T-cell (primary cell): ENCODE data around the gene MED7. TPM values are rescaled to one million over a fixed set of nuclear protein-coding genes. Genes with fewer than 3 reads are reported as not detected.

Source experiments
- ATAC-seq, 4 experiments: fragments of 200-7000 bp in 3 of 4; fragments of 150-1000 bp in 1 of 4; cut with Tn5 transposase; replicated peaks in 1 of 4; 1 replicate in 3 of 4; 2 replicates in 1 of 4; pipeline ENCODE4 v1.10.0; 2021; ENCODE audit warnings: moderate library complexity in 3 of 4, mild to moderate bottlenecking in 2 of 4, moderate number of reproducible peaks in 1 of 4
- CTCF ChIA-PET, 2 donors: fragments of 300-600 bp; sonication (Branson Sonifier 250); formaldehyde crosslinking; loops; one replicate each; lab custom pipeline; 2022; ENCODE audit warnings: antibody characterized with exemption in 2 of 2; lab: Charles Lee
- POLR2A ChIA-PET, 2 donors: fragments of 300-600 bp; sonication (Branson Sonifier 250); formaldehyde crosslinking; loops; one replicate each; lab custom pipeline; 2022; ENCODE audit warnings: antibody characterized with exemption in 2 of 2; lab: Charles Lee
- DNase-seq, 35 experiments: peaks; one replicate each; pipeline versions ENCODE4 v3.0.0 to v3.0.0-alpha.2; 2013 to 2023
- H3K27ac ChIP-seq: one replicate; pipeline ENCODE4 v1.5.1; 2013; ENCODE audit warnings: low read length
- H3K27me3 ChIP-seq, 2 experiments: replicated peaks in 1 of 2; 1 replicate in 1 of 2; 2 replicates in 1 of 2; pipeline versions ENCODE4 v1.6.1 to v1.7.0; 2013; ENCODE audit warnings: low read length in 1 of 2, mixed read lengths in 1 of 2; ENCODE audit not compliant: control insufficient read depth in 2 of 2, insufficient read depth in 2 of 2; ENCODE audit errors: extremely low read depth in 1 of 2
- H3K36me3 ChIP-seq, 2 donors: 1 replicate in 1 of 2; 2 replicates in 1 of 2; pipeline versions ENCODE4 v1.6.1 to v1.7.0; 2013; ENCODE audit warnings: low read length in 1 of 2; ENCODE audit not compliant: control insufficient read depth in 2 of 2, insufficient read depth in 1 of 2; ENCODE audit errors: extremely low read depth in 1 of 2
- H3K4me1 ChIP-seq, 2 experiments: 1 replicate in 1 of 2; 2 replicates in 1 of 2; pipeline versions ENCODE4 v1.6.1 to v1.7.0; 2013; ENCODE audit warnings: low read length in 2 of 2, mixed read lengths in 1 of 2; ENCODE audit not compliant: insufficient read depth in 2 of 2, control insufficient read depth in 1 of 2; ENCODE audit errors: extremely low read depth in 1 of 2
- H3K4me3 ChIP-seq, 2 donors: 1 replicate in 1 of 2; 2 replicates in 1 of 2; pipeline versions ENCODE4 v1.5.1 to v1.7.0; 2013; ENCODE audit warnings: mild to moderate bottlenecking in 2 of 2, low read length in 1 of 2, moderate library complexity in 1 of 2; ENCODE audit not compliant: control insufficient read depth in 1 of 2; ENCODE audit errors: extremely low read depth in 1 of 2
- H3K9me3 ChIP-seq: 2 replicates; pipeline ENCODE4 v1.7.0; 2013
- H3K27ac Mint-ChIP-seq, 2 donors: one replicate each; pipeline ENCODE4 v1.8.0; 2020 to 2021; ENCODE audit warnings: mild to moderate bottlenecking in 2 of 2, mixed read lengths in 2 of 2
- H3K27me3 Mint-ChIP-seq, 2 donors: one replicate each; pipeline ENCODE4 v1.8.0; 2021 to 2022; ENCODE audit warnings: mixed read lengths in 2 of 2
- H3K36me3 Mint-ChIP-seq: one replicate; pipeline ENCODE4 v1.8.0; 2021; ENCODE audit warnings: mixed read lengths
- H3K4me1 Mint-ChIP-seq, 3 donors: one replicate each; pipeline ENCODE4 v1.8.0; 2020 to 2022; ENCODE audit warnings: mixed read lengths in 3 of 3, mild to moderate bottlenecking in 1 of 3
- H3K4me3 Mint-ChIP-seq, 3 donors: one replicate each; pipeline ENCODE4 v1.8.0; 2020 to 2022; ENCODE audit warnings: mild to moderate bottlenecking in 3 of 3, mixed read lengths in 3 of 3, moderate library complexity in 3 of 3
- H3K9me3 Mint-ChIP-seq, 3 donors: one replicate each; pipeline ENCODE4 v1.8.0; 2020 to 2022; ENCODE audit warnings: mixed read lengths in 3 of 3
- WGBS: methylation state at CpG from one replicate; pipeline ENCODE4 v1.1.5; 2013; ENCODE audit warnings: missing lambda C conversion rate; ENCODE audit not compliant: insufficient coverage; 5-methylcytosine and 5-hydroxymethylcytosine counted together
- total RNA-seq, 35 experiments: library from RNA in 6 of 35; stranded (reverse) in 6 of 35; fragments of 120-200 nt in 1 of 35; gene quantifications; one replicate each; pipeline versions ENCODE4 v1.2.1 to v1.2.4 and lab custom pipeline; 2013 to 2026

Gene MED7
- total RNA-seq, 5 donors from 2014 or later (not counting 1 experiment from before 2014, with no cell fraction given), result 5.7 to 14.9 (median 13.1) TPM

DNA sequence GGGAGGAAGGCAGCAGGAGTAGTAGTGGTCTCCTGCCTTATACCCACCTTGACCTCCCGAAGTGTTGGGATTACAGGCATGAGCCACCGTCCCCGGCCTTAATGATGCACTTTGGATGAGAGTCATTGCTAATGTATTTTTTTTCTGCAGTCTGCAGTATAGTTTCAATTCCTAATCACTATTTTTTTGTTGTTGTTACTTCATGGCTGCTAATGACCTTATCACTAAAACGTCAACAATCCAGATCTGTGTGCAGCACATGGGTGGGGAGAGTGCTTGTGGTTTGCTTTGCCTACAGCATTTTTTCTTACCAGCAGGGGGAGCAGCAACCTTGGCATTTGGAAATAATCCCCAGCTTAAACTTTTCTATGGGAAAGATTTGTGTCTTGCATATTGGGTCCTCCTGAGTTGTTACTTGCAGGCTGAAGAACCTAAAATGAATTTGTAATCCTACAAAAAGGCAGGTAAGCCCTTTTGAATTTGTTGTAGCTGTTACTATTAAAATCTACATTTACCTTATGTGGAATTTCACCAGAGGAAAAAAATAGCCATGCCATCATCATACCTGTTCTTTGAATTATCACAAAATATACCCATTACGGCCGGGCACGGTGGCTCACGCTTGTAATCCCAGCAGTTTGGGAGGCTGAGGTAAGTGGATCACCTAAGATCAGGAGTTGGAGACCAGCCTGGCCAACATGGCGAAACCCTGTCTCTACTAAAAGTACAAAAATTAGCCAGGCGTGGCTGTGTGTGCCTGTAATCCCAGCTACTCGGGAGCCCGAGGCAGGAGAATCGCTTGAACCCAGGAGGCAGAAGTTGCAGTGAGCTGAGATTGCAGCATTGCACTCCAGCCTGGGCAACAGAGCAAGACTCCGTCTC is 6.3 kb upstream of the MED7 start:
- Histone ChIP-seq H3K27ac (no peak overlapping the region), H3K9me3 (no peaks in the 10 kb centered on the region), H3K4me1 (peaks cover 12 to 25% of the 10 kb centered on the region in 2 experiments), H3K27me3 (no peaks in the 10 kb centered on the region), H3K36me3 (no peaks in the 10 kb centered on the region), H3K4me3 (no peak overlapping the region)
- WGBS, result 93% methylated on average over 4 of the region's 14 CpGs
- ChIA-PET CTCF (interaction anchor here (0.6 to 3.4 kb wide), 36 partner anchors 8 to 180 kb away, joined by 3 to 29 read pairs (median 4); partner anchors contain the start of genes GARIN3 (in 1 of the 2) and ITK (in 1 of the 2)), POLR2A (interaction anchor here (0.6 to 1.5 kb wide), 3 partner anchors 19 to 34 kb away, joined by 3 to 5 read pairs (median 4); partner anchors contain the start of gene ITK (in 1 of the 2))
- H3K27ac Mint-ChIP-seq, result peak overlapping the region; percentile 81 to 90
- peak; percentile 70 to 85 (median 78) for ATAC-seq
- no peaks in the 10 kb centered on the region for H3K36me3 Mint-ChIP-seq
- H3K4me3 Mint-ChIP-seq, result peak overlapping the region in 1 of 3 donors; percentile 29
- no peaks in the 10 kb centered on the region for H3K27me3 Mint-ChIP-seq
- H3K4me1 Mint-ChIP-seq, result peaks cover 41 to 47% (median 46%) of the 10 kb centered on the region in 3 donors
- H3K9me3 Mint-ChIP-seq, result no peaks in the 10 kb centered on the region
- peak; percentile 52 to 93 (median 76) for DNase-seq

DNA sequence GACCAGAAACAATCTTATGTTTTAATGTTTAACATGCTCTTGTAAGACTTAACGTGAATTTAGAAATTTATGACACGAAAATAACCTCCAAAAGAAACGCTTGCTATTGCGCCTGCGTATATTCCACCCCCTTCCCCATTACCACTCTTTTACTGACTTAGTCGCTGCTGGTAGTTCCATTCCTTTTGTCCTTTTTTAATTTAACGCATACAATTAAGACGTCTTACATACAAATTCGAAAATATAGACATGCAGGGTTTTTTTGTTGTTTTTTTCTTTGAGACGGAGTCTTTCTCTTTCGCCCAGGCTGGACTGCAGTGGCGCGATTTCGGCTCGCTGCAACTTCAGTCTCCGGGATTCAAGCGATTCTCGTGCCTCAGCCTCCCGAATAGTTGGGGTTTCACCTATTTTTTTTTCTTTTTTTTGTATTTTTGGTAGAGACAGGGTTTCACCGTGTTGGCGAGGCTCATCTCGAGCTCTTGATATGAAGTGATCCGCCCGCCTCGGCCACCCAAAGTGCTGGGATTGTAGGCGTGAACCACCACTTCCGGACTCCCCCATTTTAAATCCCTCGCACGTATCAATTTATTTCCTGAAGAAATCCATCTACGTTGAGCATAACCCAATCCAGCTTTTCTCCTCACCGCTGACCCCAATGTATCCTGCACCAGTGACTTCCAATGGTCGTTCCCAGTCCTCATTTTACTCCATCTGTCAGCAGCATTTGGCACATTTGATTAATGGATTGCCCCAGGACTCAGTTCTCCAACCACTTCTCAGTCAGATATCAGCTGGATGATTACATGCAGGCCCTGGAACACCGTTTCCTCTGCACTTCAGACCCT is 684 bp upstream of the MED7 start:
- POLR2A ChIA-PET, result interaction anchor here (0.6 to 2.2 kb wide), 24 partner anchors 8 to 709 kb away, joined by 3 to 11 read pairs (median 4); partner anchors contain the start of gene ITK (in 1 of the 2)
- Mint-ChIP-seq H3K27ac (peak overlapping the region; percentile 99), H3K27me3 (no peaks in the 10 kb centered on the region), H3K4me3 (peak overlapping the region; percentile 84 to 97 (median 95)), H3K36me3 (peaks cover 14% of the 10 kb centered on the region), H3K9me3 (no peaks in the 10 kb centered on the region), H3K4me1 (peaks cover 36 to 59% (median 54%) of the 10 kb centered on the region in 3 donors)
- WGBS, result 4% methylated on average over 17 of the region's 33 CpGs
- Histone ChIP-seq H3K36me3 (peaks cover 0 to 9% of the 10 kb centered on the region in 2 donors), H3K9me3 (no peaks in the 10 kb centered on the region), H3K4me3 (peak overlapping the region; percentile 93 to 98), H3K27me3 (no peaks in the 10 kb centered on the region), H3K4me1 (peaks cover 15 to 33% of the 10 kb centered on the region in 2 experiments), H3K27ac (peak overlapping the region; percentile 92)
- ATAC-seq (peak; percentile 51 to 66 (median 58)), DNase-seq (peak in 33 of 35 experiments; percentile 17 to 67 (median 44))
- CTCF ChIA-PET, result interaction anchor here (0.5 to 2.3 kb wide), 20 partner anchors 11 to 1200 kb away, joined by 3 to 23 read pairs (median 4); no protein-coding TSS in a partner anchor

DNA sequence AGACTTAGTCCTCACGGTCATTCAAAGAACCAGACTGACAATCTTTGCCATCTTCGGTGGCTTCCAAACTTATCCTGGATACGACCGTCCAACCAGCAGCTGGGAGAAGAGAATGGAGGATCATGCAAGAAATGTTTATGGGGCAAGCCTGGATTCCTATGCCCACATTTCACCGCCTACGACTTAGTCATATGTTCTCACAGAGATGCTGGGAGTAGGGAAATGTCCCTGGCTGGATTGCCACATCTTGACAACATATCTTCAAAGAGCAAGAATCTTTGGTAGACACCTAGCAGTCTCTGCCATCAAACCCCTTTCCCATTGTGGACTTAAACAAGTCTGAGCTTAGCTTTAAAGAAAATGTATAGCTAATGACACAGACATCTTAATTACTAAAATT is 5.0 kb downstream of the MED7 start:
- H3K9me3 Mint-ChIP-seq, result no peaks in the 10 kb centered on the region
- ChIA-PET CTCF (interaction anchor here (0.6 to 0.8 kb wide), 3 partner anchors 169 to 322 kb away, joined by 3 read pairs; no protein-coding TSS in a partner anchor), POLR2A (interaction anchor here in 1 of 2 donors (0.7 kb wide), 1 partner anchor 48 kb away, joined by 5 read pairs; no protein-coding TSS in a partner anchor)
- H3K4me3 ChIP-seq, result no peak overlapping the region
- WGBS, result 100% methylated on average over 3 of the region's 6 CpGs
- H3K27ac ChIP-seq, result no peak overlapping the region
- H3K27ac Mint-ChIP-seq, result no peak overlapping the region
- peaks cover 40 to 56% (median 55%) of the 10 kb centered on the region in 3 donors for H3K4me1 Mint-ChIP-seq
- peaks cover 14 to 19% of the 10 kb centered on the region in 2 experiments for H3K4me1 ChIP-seq
- H3K9me3 ChIP-seq, result no peaks in the 10 kb centered on the region
- H3K27me3 ChIP-seq, result no peaks in the 10 kb centered on the region
- no peaks in the 10 kb centered on the region for H3K27me3 Mint-ChIP-seq
- H3K4me3 Mint-ChIP-seq, result no peak overlapping the region
- H3K36me3 ChIP-seq, result peaks cover 3 to 26% of the 10 kb centered on the region in 2 donors
- ATAC-seq (no peak), DNase-seq (no peak)
- peaks cover 24% of the 10 kb centered on the region for H3K36me3 Mint-ChIP-seq

DNA sequence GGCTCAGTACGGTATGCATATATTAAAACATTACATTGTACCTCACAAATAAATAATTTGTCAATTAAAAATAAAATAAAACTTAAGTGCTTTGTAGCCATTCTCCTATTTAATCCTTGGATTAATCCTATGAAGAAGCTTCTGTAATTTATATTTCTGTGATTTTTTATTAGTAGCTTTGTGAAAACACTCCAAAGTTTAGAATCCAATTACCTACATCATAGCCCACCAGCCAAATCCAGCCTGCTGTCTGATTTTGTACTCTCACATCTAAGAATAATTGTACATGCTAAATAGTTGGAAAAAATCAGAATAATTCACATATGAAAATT is 10.4 kb downstream of the MED7 start:
- Histone ChIP-seq H3K4me3 (no peak overlapping the region), H3K27ac (no peak overlapping the region), H3K36me3 (peaks cover 0 to 9% of the 10 kb centered on the region in 2 donors), H3K4me1 (peaks cover 2 to 5% of the 10 kb centered on the region in 2 experiments), H3K27me3 (no peaks in the 10 kb centered on the region), H3K9me3 (no peaks in the 10 kb centered on the region)
- Mint-ChIP-seq H3K4me1 (peaks cover 21 to 30% (median 29%) of the 10 kb centered on the region in 3 donors), H3K36me3 (peaks cover under 1% of the 10 kb centered on the region), H3K9me3 (no peaks in the 10 kb centered on the region), H3K27me3 (no peaks in the 10 kb centered on the region), H3K4me3 (no peak overlapping the region), H3K27ac (no peak overlapping the region)
- ChIA-PET CTCF (interaction anchor here (0.5 to 2.8 kb wide), 24 partner anchors 11 to 1993 kb away, joined by 3 to 23 read pairs (median 4); partner anchors contain the start of genes HAVCR2 (in 1 of the 2) and MED7 (in 1 of the 2)), POLR2A (interaction anchor here in 1 of 2 donors (0.9 kb wide), 1 partner anchor 10 kb away, joined by 3 read pairs; the partner anchor contains the start of gene MED7)
- ATAC-seq (no peak), DNase-seq (no peak)
- WGBS, result no CpG with 5 or more reads among the region's 1 CpG

DNA sequence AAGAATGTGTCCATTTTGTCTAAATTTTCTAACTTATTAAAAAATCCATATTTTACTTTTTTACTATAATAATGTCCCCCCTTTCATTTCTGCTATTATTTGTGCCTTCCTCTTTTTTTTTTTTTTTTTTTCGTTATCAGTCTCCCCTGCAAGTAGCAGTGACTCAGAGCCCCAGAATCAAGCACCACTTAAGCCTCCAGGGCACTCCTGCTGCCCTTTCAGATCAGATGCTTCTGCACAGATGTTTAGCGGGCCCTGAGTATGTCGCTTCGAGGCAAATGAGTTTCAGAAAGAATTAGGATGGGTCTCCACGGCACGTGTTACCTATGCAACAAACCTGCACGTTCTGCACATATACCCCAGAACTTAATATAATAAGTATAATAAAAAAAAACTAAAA is 11.7 kb downstream of the MED7 start:
- DNase-seq, result no peak

More for the DNA sequence above, 11.7 kb downstream of the MED7 start:
- Histone ChIP-seq H3K27me3 (no peaks in the 10 kb centered on the region), H3K4me3 (no peak overlapping the region), H3K4me1 (peaks cover 2 to 5% of the 10 kb centered on the region in 2 experiments), H3K9me3 (no peaks in the 10 kb centered on the region), H3K36me3 (peaks cover 0 to under 1% of the 10 kb centered on the region in 2 donors), H3K27ac (no peak overlapping the region)
- WGBS, result no CpG with 5 or more reads among the region's 7 CpGs
- no peaks in the 10 kb centered on the region for H3K36me3 Mint-ChIP-seq
- ChIA-PET POLR2A (interaction anchor here in 1 of 2 donors (0.7 kb wide), 1 partner anchor 37 kb away, joined by 9 read pairs; no protein-coding TSS in a partner anchor), CTCF (interaction anchor here (0.6 to 2.8 kb wide), 12 partner anchors 9 to 1995 kb away, joined by 3 to 23 read pairs (median 5); no protein-coding TSS in a partner anchor)
- no peak overlapping the region for H3K4me3 Mint-ChIP-seq
- ATAC-seq, result no peak
- H3K4me1 Mint-ChIP-seq, result peaks cover 17 to 26% (median 25%) of the 10 kb centered on the region in 3 donors
- H3K9me3 Mint-ChIP-seq, result no peaks in the 10 kb centered on the region
- no peaks in the 10 kb centered on the region for H3K27me3 Mint-ChIP-seq
- no peak overlapping the region for H3K27ac Mint-ChIP-seq
